Fibroblast of skin of back (primary cell): ENCODE measurements around the gene HNRNPUL1.

ENCODE experiments used
- DNase-seq: peaks from one replicate; pipeline ENCODE4 v3.0.0-alpha.2; 2013

The HNRNPUL1 gene

DNA sequence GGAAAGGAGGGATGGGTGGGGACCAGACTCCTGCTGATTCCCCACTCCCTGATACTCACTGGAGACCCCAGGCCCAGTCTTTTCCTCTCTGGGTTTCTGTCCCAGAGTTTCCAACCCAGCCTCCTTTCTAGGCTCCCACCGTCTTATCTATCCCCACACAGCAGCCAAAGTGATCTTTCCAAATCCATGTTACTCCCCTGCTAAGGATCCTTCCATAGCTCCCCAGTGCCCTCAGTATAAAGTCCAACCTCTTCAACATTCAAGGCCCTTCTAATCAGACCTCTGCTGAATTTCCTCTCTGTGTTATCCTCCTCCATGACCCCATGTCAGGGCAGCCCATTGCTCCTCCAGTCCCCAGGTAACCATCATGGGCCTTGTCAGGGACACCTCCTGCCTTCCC lies 90.9 kb downstream of the HNRNPUL1 start:
- no peak for DNase-seq

DNA sequence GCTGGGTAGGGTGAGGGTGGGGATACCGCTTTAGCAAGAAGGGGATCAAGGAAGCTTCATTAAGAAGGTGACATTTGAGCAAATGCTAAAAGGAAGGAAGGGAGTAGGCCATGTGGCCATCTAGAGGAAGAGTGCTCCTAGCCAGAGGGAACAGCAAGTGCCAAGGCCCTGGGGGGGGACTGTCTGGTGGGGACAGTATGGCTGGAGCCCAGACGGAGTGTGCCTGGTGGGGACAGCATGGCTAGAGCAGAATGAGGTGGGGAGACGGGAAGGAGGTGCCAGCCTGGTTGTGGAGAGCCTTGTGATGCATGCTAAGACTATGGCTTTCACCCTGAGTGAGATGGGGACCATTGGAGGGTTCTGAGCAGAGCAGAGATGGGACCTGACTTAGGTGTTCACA lies 91.6 kb downstream of the HNRNPUL1 start:
- DNase-seq: no peak

DNA sequence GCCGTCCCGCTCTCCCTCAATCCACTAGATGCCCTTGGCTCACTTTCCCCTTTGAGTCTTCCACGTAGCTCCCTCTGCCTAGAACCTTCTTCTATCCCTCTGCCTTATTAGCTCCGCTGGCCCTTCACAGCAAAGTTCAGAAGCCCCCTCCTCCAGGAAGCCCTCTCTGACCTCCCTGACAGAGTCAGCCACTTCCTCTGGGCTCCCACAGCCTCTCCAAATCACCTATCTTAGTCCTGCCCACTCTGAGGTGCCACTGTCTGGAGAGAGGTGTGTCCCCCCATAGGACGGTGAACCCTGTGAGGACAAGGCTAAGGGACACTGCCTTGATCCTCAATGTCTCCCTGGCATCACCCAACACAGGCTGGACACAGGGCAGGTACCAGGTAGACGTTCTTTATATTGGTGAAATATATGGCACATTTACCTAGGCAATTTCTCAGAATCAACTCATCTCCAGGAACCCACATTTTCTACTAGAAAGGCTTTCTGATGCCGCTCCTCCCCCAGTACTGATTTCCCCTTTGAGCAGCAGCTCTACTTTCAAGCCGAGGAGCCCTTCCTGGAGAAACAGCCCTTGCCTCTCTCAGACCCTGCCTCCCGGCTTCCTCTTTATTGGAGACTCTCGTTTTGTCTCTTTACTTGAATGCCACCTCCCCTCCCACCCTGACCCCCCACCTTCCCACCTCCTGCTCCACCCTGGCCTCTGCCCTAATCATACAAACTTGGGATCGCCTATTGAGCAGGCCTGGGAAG lies 93.0 kb downstream of the HNRNPUL1 start:
- no peak for DNase-seq
